Thoracic aorta endothelial cell (primary cell): ENCODE measurements around the gene IFI27L1. TPM values are rescaled to one million over a fixed set of nuclear protein-coding genes. Genes with fewer than 3 reads are reported as not detected.

Experiments used
- total RNA-seq: library from RNA; depleted of rRNA; stranded (reverse); fragments of >200 nt; gene quantifications from 2 replicates; pipeline ENCODE4 v1.2.3, GENCODE V29; 2012

Gene IFI27L1
- 9.3 TPM in 2 replicates for total RNA-seq

GRCh38 chr14:94080621-94081385, at the start of gene IFI27L1, which contains the start of gene DDX24:
Gene IFI27L1 (plus strand): TSS chr14:94081310. CDS start chr14:94096938, 15,628 bp downstream.
Gene DDX24 (minus strand): TSS chr14:94081202. CDS start chr14:94079742, 1,460 bp downstream.

GRCh38 chr14:94110552-94111181, 29.6 kb downstream of the IFI27L1 start, which contains the start of gene IFI27:
Gene IFI27 (plus strand): TSS chr14:94110736.

DNA sequence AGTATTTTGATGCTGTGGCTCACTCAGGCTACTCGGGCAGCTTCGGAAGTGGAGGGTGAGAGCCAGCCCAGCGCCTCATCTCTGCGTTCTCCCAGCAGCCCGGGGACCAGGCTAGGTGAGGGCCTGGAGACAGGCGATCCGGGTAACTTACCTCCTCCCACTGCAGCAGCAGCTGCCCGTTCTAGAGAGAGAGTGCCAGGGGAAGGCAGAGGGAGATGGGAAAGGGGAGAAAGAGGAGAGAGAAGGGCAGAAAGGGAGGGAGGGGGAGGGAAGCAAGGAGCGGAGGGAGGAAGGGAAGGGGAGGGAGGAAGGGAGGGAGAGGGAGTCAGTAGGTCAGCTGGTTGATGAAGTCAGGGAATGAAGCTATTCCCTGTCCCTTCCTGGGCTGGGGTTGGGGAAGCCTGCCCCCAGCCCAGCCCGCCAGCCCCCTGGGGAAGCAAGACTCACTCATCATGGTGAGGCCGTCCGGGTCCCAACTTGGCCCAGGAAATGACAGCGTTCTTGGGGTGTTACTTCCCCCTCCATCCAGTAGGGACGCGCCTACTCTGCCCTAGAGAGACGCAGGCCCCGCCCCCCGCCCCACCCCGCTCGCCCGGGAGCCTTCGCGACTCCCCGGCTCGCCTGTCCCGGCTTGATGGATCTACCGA, 48.1 kb downstream of the IFI27L1 start, which contains the start of gene IFI27L2:
Gene IFI27L2, minus strand, starts transcription at position 494 of the 647 bp plus-strand sequence. Its CDS starts 40 bp downstream, at position 454.

Other genes starting within 250 kb of the IFI27L1 start
- gene FAM181A, start 154.0 kb upstream of the IFI27L1 start, total RNA-seq, result not detected in 2 replicates
- not detected in 2 replicates for gene ASB2, start 104.7 kb upstream of the IFI27L1 start, total RNA-seq
- gene CCDC197, start 84.0 kb upstream of the IFI27L1 start, total RNA-seq, result not detected in 2 replicates
- 0.93 and 1.8 TPM in 2 replicates for gene OTUB2, start 55.0 kb upstream of the IFI27L1 start, total RNA-seq
- gene DDX24, start 108 bp upstream of the IFI27L1 start, total RNA-seq, result 136 and 145 TPM in 2 replicates
- gene IFI27, start 29.4 kb downstream of the IFI27L1 start, total RNA-seq, result 294 and 346 TPM in 2 replicates
- gene IFI27L2, start 48.3 kb downstream of the IFI27L1 start, total RNA-seq, result 28.2 and 35.5 TPM in 2 replicates
- under 0.01 TPM in 2 replicates for gene PPP4R4, start 93.0 kb downstream of the IFI27L1 start, total RNA-seq
- gene SERPINA10, start 212.0 kb downstream of the IFI27L1 start, total RNA-seq, result not detected in 2 replicates
- gene SERPINA6, start 242.0 kb downstream of the IFI27L1 start, total RNA-seq, result not detected in 2 replicates